GM21381 (cell line): ENCODE data around the gene ST7.

Experiments used
- ATAC-seq: cut with Tn5 transposase; IDR thresholded peaks from one replicate; pipeline ENCODE4 v1.9.1; 2021; ENCODE audit warnings: mild to moderate bottlenecking, moderate library complexity; ENCODE audit not compliant: unreplicated experiment

ST7 gene

GRCh38 chr7:117178600-117178999, 225.3 kb downstream of the ST7 start:
- ATAC-seq, result no peak

GRCh38 chr7:117179701-117180100, 226.4 kb downstream of the ST7 start:
- ATAC-seq, result no peak

- ATAC-seq, result no peak
These were observed 230.4 kb downstream of the ST7 start for GRCh38 chr7:117183729-117184128.

GRCh38 chr7:117184367-117184766, 231.1 kb downstream of the ST7 start:
- no peak for ATAC-seq

- ATAC-seq, result no peak
These were observed 231.8 kb downstream of the ST7 start for GRCh38 chr7:117185124-117185523.

GRCh38 chr7:117186218-117187010, 233.1 kb downstream of the ST7 start:
- no peak for ATAC-seq

GRCh38 chr7:117188376-117188775, 235.1 kb downstream of the ST7 start:
- no peak for ATAC-seq

- ATAC-seq, result no peak
These were observed 235.8 kb downstream of the ST7 start for GRCh38 chr7:117188949-117189592.

- no peak for ATAC-seq
These were observed 236.8 kb downstream of the ST7 start for GRCh38 chr7:117190104-117190503.

- no peak for ATAC-seq
These were observed 237.6 kb downstream of the ST7 start for GRCh38 chr7:117190746-117191435.

GRCh38 chr7:117192108-117192507, 238.8 kb downstream of the ST7 start:
- no peak for ATAC-seq

- no peak for ATAC-seq
These were observed 240.3 kb downstream of the ST7 start for GRCh38 chr7:117193564-117193963.

GRCh38 chr7:117194445-117194844, 241.1 kb downstream of the ST7 start:
- no peak for ATAC-seq

- no peak for ATAC-seq
These were observed 242.2 kb downstream of the ST7 start for GRCh38 chr7:117195361-117196029.

- no peak for ATAC-seq
These were observed 246.8 kb downstream of the ST7 start for GRCh38 chr7:117200132-117200531.

GRCh38 chr7:117200786-117201458, 247.6 kb downstream of the ST7 start:
- no peak for ATAC-seq

- no peak for ATAC-seq
These were observed 249.2 kb downstream of the ST7 start for GRCh38 chr7:117202511-117202910.

GRCh38 chr7:117203205-117203604, 249.9 kb downstream of the ST7 start:
- ATAC-seq, result no peak

GRCh38 chr7:117205873-117206272, 252.6 kb downstream of the ST7 start:
- ATAC-seq, result no peak

GRCh38 chr7:117208257-117208656, 255.0 kb downstream of the ST7 start:
- no peak for ATAC-seq

- ATAC-seq, result no peak
These were observed 257.1 kb downstream of the ST7 start for GRCh38 chr7:117210397-117210796.
